ENCODE data around the gene SFT2D2.

DNA sequence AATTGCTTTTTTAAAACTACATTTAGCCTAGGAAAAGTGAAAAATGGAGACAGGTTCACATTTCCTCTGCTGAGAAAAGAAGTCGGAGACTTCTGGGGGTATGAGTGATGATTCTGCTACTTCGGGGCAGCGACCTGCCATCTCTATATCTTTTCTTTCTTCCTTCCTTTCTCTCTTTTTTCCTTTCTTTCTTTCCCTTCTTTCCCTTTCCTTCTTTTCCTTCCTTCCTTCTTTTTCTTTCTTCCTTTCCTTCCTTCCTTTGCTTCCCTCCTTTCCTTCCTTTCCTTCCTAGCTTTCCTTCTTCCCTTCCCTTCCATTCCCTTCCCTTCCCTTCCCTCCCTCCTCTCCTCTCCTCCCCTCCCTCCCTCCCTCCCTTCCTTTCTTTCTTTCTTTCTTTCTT lies 72.6 kb downstream of the SFT2D2 start:
- TF ChIP-seq, protein P1, sequence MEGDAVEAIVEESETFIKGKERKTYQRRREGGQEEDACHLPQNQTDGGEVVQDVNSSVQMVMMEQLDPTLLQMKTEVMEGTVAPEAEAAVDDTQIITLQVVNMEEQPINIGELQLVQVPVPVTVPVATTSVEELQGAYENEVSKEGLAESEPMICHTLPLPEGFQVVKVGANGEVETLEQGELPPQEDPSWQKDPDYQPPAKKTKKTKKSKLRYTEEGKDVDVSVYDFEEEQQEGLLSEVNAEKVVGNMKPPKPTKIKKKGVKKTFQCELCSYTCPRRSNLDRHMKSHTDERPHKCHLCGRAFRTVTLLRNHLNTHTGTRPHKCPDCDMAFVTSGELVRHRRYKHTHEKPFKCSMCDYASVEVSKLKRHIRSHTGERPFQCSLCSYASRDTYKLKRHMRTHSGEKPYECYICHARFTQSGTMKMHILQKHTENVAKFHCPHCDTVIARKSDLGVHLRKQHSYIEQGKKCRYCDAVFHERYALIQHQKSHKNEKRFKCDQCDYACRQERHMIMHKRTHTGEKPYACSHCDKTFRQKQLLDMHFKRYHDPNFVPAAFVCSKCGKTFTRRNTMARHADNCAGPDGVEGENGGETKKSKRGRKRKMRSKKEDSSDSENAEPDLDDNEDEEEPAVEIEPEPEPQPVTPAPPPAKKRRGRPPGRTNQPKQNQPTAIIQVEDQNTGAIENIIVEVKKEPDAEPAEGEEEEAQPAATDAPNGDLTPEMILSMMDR (IDR thresholded peaks at IDR 0.05; ENCODE audit: low read length), result no peak
- TF ChIP-seq EZH2 (optimal IDR thresholded peaks at IDR 0.05; ENCODE audit: low read depth, low read length), result no peak
- TF ChIP-seq EZH2phosphoT487 (IDR thresholded peaks at IDR 0.05; ENCODE audit: low read length), result no peak
